A549 (cell line): ENCODE measurements around the gene NKAP. TPM values are rescaled to one million over a fixed set of nuclear protein-coding genes. Genes with fewer than 3 reads are reported as not detected.
A peak's percentile ranks its signal among the peaks of the same experiment; 100 is the strongest.

Source experiments
- ATAC-seq, 2 experiments: fragments of 200-7000 bp in 1 of 2; fragments of >200 bp in 1 of 2; cut with Nextera tagmentation in 1 of 2; cut with Tn5 transposase in 1 of 2; 3 replicates each; pipeline versions ENCODE4 v1.8.0 to v1.9.1; 2018 to 2020; ENCODE audit warnings: mild to moderate bottlenecking in 1 of 2, moderate library complexity in 1 of 2
- CTCF ChIA-PET: fragments of 300-600 bp; sonication (Branson Sonifier 250); formaldehyde crosslinking; extraction: SDS; loops from one replicate; lab custom pipeline; 2021; ENCODE audit warnings: antibody characterized with exemption, inconsistent platforms; lab: Yijun Ruan, JAX
- POLR2A ChIA-PET: fragments of 350-600 bp; formaldehyde crosslinking; extraction: SDS; loops from one replicate; lab custom pipeline; 2021; ENCODE audit warnings: antibody characterized with exemption, inconsistent platforms; lab: Yijun Ruan, JAX
- DNase-seq, 2 experiments: peaks; one replicate each; pipeline versions ENCODE4 v3.0.0 to v3.0.0-alpha.2; 2011 to 2016; ENCODE audit warnings: low read depth in 1 of 2, low spot score in 1 of 2
- FAIRE-seq: peaks from 2 replicates; lab custom pipeline; 2011; peaks lifted over from hg19 to GRCh38; lab: Jason Lieb, UNC
- H3K27ac ChIP-seq, 2 experiments: fragments of >200 bp; sonication (Bioruptor Twin); formaldehyde crosslinking; 3 replicates each; pipeline ENCODE4 v1.5.1; 2016 to 2017
- H3K4me1 ChIP-seq: fragments of >200 bp; sonication (Bioruptor Twin); formaldehyde crosslinking; 3 replicates; pipeline ENCODE4 v1.6.1; 2016
- H3K4me2 ChIP-seq: fragments of >200 bp; sonication (Bioruptor Twin); formaldehyde crosslinking; 3 replicates; pipeline ENCODE4 v1.6.1; 2016
- H3K4me3 ChIP-seq: fragments of >200 bp; sonication (Bioruptor Twin); formaldehyde crosslinking; 3 replicates; pipeline ENCODE4 v1.5.1; 2016
- H3K9me3 ChIP-seq: fragments of >200 bp; sonication (Bioruptor Twin); formaldehyde crosslinking; 3 replicates; pipeline ENCODE4 v1.6.1; 2016
- BHLHE40 ChIP-seq: IDR thresholded peaks from 2 replicates; pipeline ENCODE4 v1.6.1; 2012; ENCODE audit warnings: low read depth, low read length, inconsistent platforms
- CBX8 ChIP-seq: fragments of 200-600 bp; sonication (generic); IDR thresholded peaks from 2 replicates; pipeline ENCODE4 v1.6.1; 2016
- CHD2 ChIP-seq: fragments of 150-350 bp; IDR thresholded peaks from 2 replicates; pipeline ENCODE4 v1.6.1; 2014; ENCODE audit warnings: low read length; ENCODE audit not compliant: partially characterized antibody
- CTCF ChIP-seq: fragments of >200 bp; sonication (Bioruptor Twin); formaldehyde crosslinking; IDR thresholded peaks from 3 replicates; pipeline ENCODE4 v1.5.1; 2016
- FOSB ChIP-seq: fragments of 250-450 bp; sonication (Bioruptor Pico); IDR thresholded peaks from 2 replicates; pipeline ENCODE4 v1.5.0; 2020; ENCODE audit warnings: mild to moderate bottlenecking, moderate library complexity
- HOXB5 ChIP-seq: fragments of 250-450 bp; sonication (Bioruptor Pico); IDR thresholded peaks from 2 replicates; pipeline ENCODE4 v1.5.0; 2020; ENCODE audit warnings: mild to moderate bottlenecking, moderate library complexity
- RARB ChIP-seq: fragments of 250-450 bp; sonication (Bioruptor Pico); IDR thresholded peaks from 2 replicates; pipeline ENCODE4 v1.8.0; 2021; ENCODE audit warnings: mild to moderate bottlenecking, moderate library complexity
- SMC3 ChIP-seq: fragments of >200 bp; sonication (Bioruptor Twin); formaldehyde crosslinking; IDR thresholded peaks from 3 replicates; pipeline ENCODE4 v1.6.1; 2018; ENCODE audit warnings: inconsistent platforms
- USF2 ChIP-seq: fragments of 450-650 bp; IDR thresholded peaks from 2 replicates; pipeline ENCODE4 v1.6.1; 2014; ENCODE audit warnings: antibody characterized with exemption
- WGBS: methylation state at CpG from one replicate; pipeline ENCODE4 v1.1.6; 2017; ENCODE audit errors: missing lambda C conversion rate; 5-methylcytosine and 5-hydroxymethylcytosine counted together
- polyA plus RNA-seq, 4 experiments: library from polyadenylated mRNA; depleted of rRNA in 3 of 4; stranded (reverse); fragments of >200 nt; fragmentation: RNase III in 1 of 4; extraction: RNeasy Plus Mini Kit Qiagen cat#74134 plus additional on column Dnase treatment in 1 of 4; gene quantifications; 2 replicates in 3 of 4; 3 replicates in 1 of 4; pipeline ENCODE4 v1.2.3, GENCODE V29; 2011 to 2017

Gene NKAP
- polyA plus RNA-seq, 2 of the 4 experiments (the other 2 are of a cell fraction): 6.3 to 16.9 TPM

- TF ChIP-seq USF2: no peak
Observed at GRCh38 chrX:119871599-119872395, 71.8 kb downstream of the NKAP start, which contains the start of the genes NDUFA1 and RNF113A (continued).

- DNase-seq (no peak), ATAC-seq (peak; percentile 51 to 62), FAIRE-seq (no peak)
- POLR2A ChIA-PET: interaction anchor here (0.6 to 2.7 kb wide), 7 partner anchors 10 to 297 kb away, joined by 3 to 26 read pairs (median 3); partner anchors contain the start of genes RPL39 and UPF3B
- H3K4me1 ChIP-seq: peaks cover 17% of the 10 kb centered on the region; the same call in 1 of the 3 replicates
- peak overlapping the region; percentile 98 for H3K4me2 ChIP-seq
- peak overlapping the region; percentile 76 for H3K4me3 ChIP-seq
- CTCF ChIA-PET: interaction anchor here (1.3 to 1.7 kb wide), 2 partner anchors 15 to 18 kb away, joined by 3 to 4 read pairs; partner anchors contain the start of gene UPF3B
- H3K27ac ChIP-seq: peak overlapping the region; percentile 96 to 99
- 1% methylated on average over 25 of the region's 26 CpGs for WGBS
- TF ChIP-seq CHD2 (no peak), BHLHE40 (no peak), CBX8 (no peak), FOSB (CRISPR knock-in tag) (no peak), HOXB5 (CRISPR knock-in tag) (no peak), RARB (CRISPR knock-in tag) (no peak), CTCF (no peak), SMC3 (no peak)
- no peaks in the 10 kb centered on the region for H3K9me3 ChIP-seq
Observed at GRCh38 chrX:119871245-119871598, 72.3 kb downstream of the NKAP start.

Other genes starting within 250 kb of the NKAP start
- gene SOWAHD, start 185.2 kb downstream of the NKAP start, polyA plus RNA-seq (2011; rRNA removed): 0.05 and 0.08 TPM in 2 replicates
- gene SOWAHD, start 185.2 kb downstream of the NKAP start, polyA plus RNA-seq (2017; fragmentation: RNase III; extraction: RNeasy Plus Mini Kit Qiagen cat#74134 plus additional on column Dnase treatment): 0.09 to 0.22 TPM (median 0.09 TPM) in 3 replicates
- 3,499 and 3,669 TPM in 2 replicates for gene RPL39, start 152.1 kb downstream of the NKAP start, polyA plus RNA-seq (2011; rRNA removed)
- 4,937 to 5,260 TPM (median 4,942 TPM) in 3 replicates for gene RPL39, start 152.1 kb downstream of the NKAP start, polyA plus RNA-seq (2017; fragmentation: RNase III; extraction: RNeasy Plus Mini Kit Qiagen cat#74134 plus additional on column Dnase treatment)
- gene UPF3B, start 90.8 kb downstream of the NKAP start, polyA plus RNA-seq (2011; rRNA removed): 14.3 and 27.6 TPM in 2 replicates
- 23.9 to 26.4 TPM (median 26.1 TPM) in 3 replicates for gene UPF3B, start 90.8 kb downstream of the NKAP start, polyA plus RNA-seq (2017; fragmentation: RNase III; extraction: RNeasy Plus Mini Kit Qiagen cat#74134 plus additional on column Dnase treatment)
- 16.5 and 18.5 TPM in 2 replicates for gene RNF113A, start 72.0 kb downstream of the NKAP start, polyA plus RNA-seq (2011; rRNA removed)
- gene RNF113A, start 72.0 kb downstream of the NKAP start, polyA plus RNA-seq (2017; fragmentation: RNase III; extraction: RNeasy Plus Mini Kit Qiagen cat#74134 plus additional on column Dnase treatment): 17.8 to 18.6 TPM (median 18.4 TPM) in 3 replicates
- gene NDUFA1, start 71.9 kb downstream of the NKAP start, polyA plus RNA-seq (2011; rRNA removed): 249 and 435 TPM in 2 replicates
- 432 to 469 TPM (median 449 TPM) in 3 replicates for gene NDUFA1, start 71.9 kb downstream of the NKAP start, polyA plus RNA-seq (2017; fragmentation: RNase III; extraction: RNeasy Plus Mini Kit Qiagen cat#74134 plus additional on column Dnase treatment)
- gene AKAP14, start 47.9 kb downstream of the NKAP start, polyA plus RNA-seq (2011; rRNA removed): 0.09 TPM in 1 of 2 replicates, not detected in the other
- not detected in 3 replicates for gene AKAP14, start 47.9 kb downstream of the NKAP start, polyA plus RNA-seq (2017; fragmentation: RNase III; extraction: RNeasy Plus Mini Kit Qiagen cat#74134 plus additional on column Dnase treatment)
- not detected in 2 replicates for gene RHOXF2B, start 133.9 kb upstream of the NKAP start, polyA plus RNA-seq (2011; rRNA removed)
- gene RHOXF2B, start 133.9 kb upstream of the NKAP start, polyA plus RNA-seq (2017; fragmentation: RNase III; extraction: RNeasy Plus Mini Kit Qiagen cat#74134 plus additional on column Dnase treatment): not detected in 3 replicates
- 0.10 and 0.30 TPM in 2 replicates for gene RHOXF1, start 172.2 kb upstream of the NKAP start, polyA plus RNA-seq (2011; rRNA removed)
- gene RHOXF1, start 172.2 kb upstream of the NKAP start, polyA plus RNA-seq (2017; fragmentation: RNase III; extraction: RNeasy Plus Mini Kit Qiagen cat#74134 plus additional on column Dnase treatment): not detected in 3 replicates
- not detected in 2 replicates for gene RHOXF2, start 214.9 kb upstream of the NKAP start, polyA plus RNA-seq (2011; rRNA removed)
- not detected in 3 replicates for gene RHOXF2, start 214.9 kb upstream of the NKAP start, polyA plus RNA-seq (2017; fragmentation: RNase III; extraction: RNeasy Plus Mini Kit Qiagen cat#74134 plus additional on column Dnase treatment)